ENCODE data around the gene BAZ2B. TPM values are rescaled to one million over a fixed set of nuclear protein-coding genes. Genes with fewer than 3 reads are reported as not detected.

BAZ2B gene
- polyA plus RNA-seq, 1 of the 3 experiments (the other 2 are of a cell fraction) = 10.2 TPM

- TF ChIP-seq ZBTB33 (IDR thresholded peaks at IDR 0.05; ENCODE audit: borderline replicate concordance, low read depth) = no peak
- no peak for TF ChIP-seq TCF12 (IDR thresholded peaks at IDR 0.05)
- no peak for TF ChIP-seq JUND (IDR thresholded peaks at IDR 0.05)
- TF ChIP-seq SIN3A (IDR thresholded peaks at IDR 0.05; ENCODE audit: borderline replicate concordance, low read depth, low read length) = no peak
- no peak for TF ChIP-seq YY1 (IDR thresholded peaks at IDR 0.05; ENCODE audit: low read depth)
These were observed 44.9 kb upstream of the BAZ2B start (continued) for GRCh38 chr2:159661286-159661685.

GRCh38 chr2:159658881-159659873 lies 42.8 kb upstream of the BAZ2B start:
- H3K4me3 ChIP-seq (ENCODE audit: low read depth in 2 of 2, low read length in 1 of 2) = no peak overlapping the region
- no peaks in the 10 kb centered on the region for H3K4me1 ChIP-seq (ENCODE audit: control insufficient read depth in 1 of 2, insufficient read depth in 2 of 2, low read depth in 1 of 2, low read length in 1 of 2)
- H3K79me2 ChIP-seq (ENCODE audit: insufficient read depth) = no peaks in the 10 kb centered on the region
- no peaks in the 10 kb centered on the region for H3K9me3 ChIP-seq
- no peaks in the 10 kb centered on the region for H3F3A ChIP-seq (replicated peaks; ENCODE audit: insufficient read depth)
- H3K9me2 ChIP-seq = no peaks in the 10 kb centered on the region
- ChIA-PET POLR2A (no interaction called here), CTCF (interaction anchor here (1.2 kb wide), 1 partner anchor 18 kb away, joined by 4 read pairs; no protein-coding TSS in a partner anchor)
- H3K4me2 ChIP-seq = no peak overlapping the region
- H3K27me3 ChIP-seq (ENCODE audit: insufficient read depth) = no peaks in the 10 kb centered on the region
- H4K20me1 ChIP-seq (ENCODE audit: insufficient read depth) = no peaks in the 10 kb centered on the region
- DNase-seq = no peak
- H2AFZ ChIP-seq (ENCODE audit: low read depth) = no peak overlapping the region
- no peak overlapping the region for H3K9ac ChIP-seq
- TF ChIP-seq MXI1 (IDR thresholded peaks at IDR 0.05; ENCODE audit: low read depth, low read length) (no peak), SMC3 (IDR thresholded peaks at IDR 0.05; ENCODE audit: low read depth, low read length) (no peak), TAF1 (IDR thresholded peaks at IDR 0.05; ENCODE audit: borderline replicate concordance, low read depth, low read length) (no peak), POLR2AphosphoS5 (IDR thresholded peaks at IDR 0.05; ENCODE audit: low read depth, low read length) (no peak), EP300 (IDR thresholded peaks at IDR 0.05; ENCODE audit: borderline replicate concordance in 1 of 2, low read depth in 1 of 2, low read length in 1 of 2) (no peak), MEF2A (IDR thresholded peaks at IDR 0.05; ENCODE audit: borderline replicate concordance, low read depth) (no peak), GABPA (IDR thresholded peaks at IDR 0.05; ENCODE audit: low read depth) (no peak), TEAD4 (IDR thresholded peaks at IDR 0.05; ENCODE audit: borderline replicate concordance, insufficient read depth) (no peak), YY1 (IDR thresholded peaks at IDR 0.05; ENCODE audit: low read depth) (no peak), GATA2 (CRISPR knock-in tag; IDR thresholded peaks at IDR 0.05) (no peak), RCOR1 (IDR thresholded peaks at IDR 0.05; ENCODE audit: low read length) (no peak), USF2 (IDR thresholded peaks at IDR 0.05; ENCODE audit: borderline replicate concordance, low read depth, low read length) (no peak), RXRA (IDR thresholded peaks at IDR 0.05; ENCODE audit: borderline replicate concordance, low read depth) (no peak), ELF1 (IDR thresholded peaks at IDR 0.05) (no peak), IRF3 (IDR thresholded peaks at IDR 0.05; ENCODE audit: low read depth, low read length) (no peak)
- no peaks in the 10 kb centered on the region for H3K36me3 ChIP-seq (replicated peaks in 1 of 2; ENCODE audit: control insufficient read depth in 1 of 2, insufficient read depth in 2 of 2, low read length in 1 of 2)
- no peak overlapping the region for H3K27ac ChIP-seq (ENCODE audit: low read depth in 2 of 2, low read length in 1 of 2)
- 74% methylated on average over 6 of the region's 6 CpGs for WGBS (ENCODE audit: low lambda C conversion rate)
